ENCODE measurements around the gene MACROD1. TPM values are rescaled to one million over a fixed set of nuclear protein-coding genes. Genes with fewer than 3 reads are reported as not detected.

The MACROD1 gene
- total RNA-seq, 1 donor from 2014 or later, result 39.4 TPM

GRCh38 chr11:64007160-64007628, 158.7 kb downstream of the MACROD1 start:
- Mint-ChIP-seq H3K27me3 (ENCODE audit: low read depth) (peaks cover 25% of the 10 kb centered on the region), H3K9me3 (no peaks in the 10 kb centered on the region), H3K27ac (peak overlapping the region; percentile 80), H3K36me3 (no peaks in the 10 kb centered on the region), H3K4me3 (peak overlapping the region; percentile 70), H3K4me1 (peaks cover 46% of the 10 kb centered on the region)
- no peak for TF ChIP-seq CTCF (IDR thresholded peaks at IDR 0.05; ENCODE audit: unreplicated experiment)
- DNase-seq (ENCODE audit: low spot score in 2 of 2, unreplicated experiment in 2 of 2), result no peak

- DNase-seq (ENCODE audit: low spot score in 2 of 2, unreplicated experiment in 2 of 2), result no peak
- no peak overlapping the region for H3K27ac Mint-ChIP-seq
- H3K9me3 Mint-ChIP-seq, result no peaks in the 10 kb centered on the region
- no peak for TF ChIP-seq CTCF (IDR thresholded peaks at IDR 0.05; ENCODE audit: unreplicated experiment)
- peaks cover 53% of the 10 kb centered on the region for H3K4me1 Mint-ChIP-seq
- peak overlapping the region; percentile 6 for H3K4me3 Mint-ChIP-seq
- no peaks in the 10 kb centered on the region for H3K36me3 Mint-ChIP-seq
- H3K27me3 Mint-ChIP-seq (ENCODE audit: low read depth), result peaks cover 25% of the 10 kb centered on the region
Observed at GRCh38 chr11:64006398-64006797, 159.5 kb downstream of the MACROD1 start.

- TF ChIP-seq CTCF (IDR thresholded peaks at IDR 0.05; ENCODE audit: unreplicated experiment), result no peak
- peaks cover 25% of the 10 kb centered on the region for H3K27me3 Mint-ChIP-seq (ENCODE audit: low read depth)
Observed at GRCh38 chr11:64005691-64006090, 160.2 kb downstream of the MACROD1 start.

GRCh38 chr11:64004590-64004984, 161.3 kb downstream of the MACROD1 start:
- peaks cover 59% of the 10 kb centered on the region for H3K4me1 Mint-ChIP-seq
- no peak for DNase-seq (ENCODE audit: low spot score in 2 of 2, unreplicated experiment in 2 of 2)
- H3K4me3 Mint-ChIP-seq, result no peak overlapping the region
- H3K9me3 Mint-ChIP-seq, result no peaks in the 10 kb centered on the region
- H3K27me3 Mint-ChIP-seq (ENCODE audit: low read depth), result peaks cover 25% of the 10 kb centered on the region
- TF ChIP-seq CTCF (IDR thresholded peaks at IDR 0.05; ENCODE audit: unreplicated experiment), result no peak
- no peaks in the 10 kb centered on the region for H3K36me3 Mint-ChIP-seq
- H3K27ac Mint-ChIP-seq, result no peak overlapping the region

More at GRCh38 chr11:64005691-64006090, 160.2 kb downstream of the MACROD1 start:
- H3K9me3 Mint-ChIP-seq, result no peaks in the 10 kb centered on the region
- H3K4me1 Mint-ChIP-seq, result peaks cover 55% of the 10 kb centered on the region
- H3K27ac Mint-ChIP-seq, result no peak overlapping the region
- DNase-seq (ENCODE audit: low spot score in 2 of 2, unreplicated experiment in 2 of 2), result no peak
- no peak overlapping the region for H3K4me3 Mint-ChIP-seq
- no peaks in the 10 kb centered on the region for H3K36me3 Mint-ChIP-seq

GRCh38 chr11:64003807-64004589, 161.9 kb downstream of the MACROD1 start:
- peaks cover 25% of the 10 kb centered on the region for H3K27me3 Mint-ChIP-seq (ENCODE audit: low read depth)
- DNase-seq (ENCODE audit: low spot score in 2 of 2, unreplicated experiment in 2 of 2), result no peak
- H3K4me1 Mint-ChIP-seq, result peaks cover 55% of the 10 kb centered on the region
- no peak overlapping the region for H3K4me3 Mint-ChIP-seq
- H3K36me3 Mint-ChIP-seq, result no peaks in the 10 kb centered on the region
- peak overlapping the region; percentile 67 for H3K27ac Mint-ChIP-seq
- no peak for TF ChIP-seq CTCF (IDR thresholded peaks at IDR 0.05; ENCODE audit: unreplicated experiment)
- no peaks in the 10 kb centered on the region for H3K9me3 Mint-ChIP-seq

Measured in mesothelial cell of epicardium (in vitro differentiated cells).